Ovary (tissue), 3 donors: Measurements from ENCODE around the gene NRXN3.

ENCODE experiments used
- CTCF ChIP-seq, 3 donors: fragments of 450-650 bp in 2 of 3; fragments of 200-600 bp in 1 of 3; IDR thresholded peaks; one replicate each; pipeline versions ENCODE4 v1.5.1 to v1.8.0; 2016 to 2022; ENCODE audit warnings: antibody characterized with exemption in 3 of 3, mild to moderate bottlenecking in 1 of 3
- POLR2A ChIP-seq: fragments of 450-650 bp; IDR thresholded peaks from one replicate; pipeline ENCODE4 v1.6.1; 2017; ENCODE audit warnings: antibody characterized with exemption, mild to moderate bottlenecking, moderate library complexity
- donor health status: DM: no; HTN: no; CAD: no.

- no peak for TF ChIP-seq POLR2A
- no peak for TF ChIP-seq CTCF (IDR thresholded peaks at IDR 0.05)
Observed at GRCh38 chr14:79363291-79363690, 1193.1 kb downstream of the NRXN3 start.
